Stimulated activated CD8-positive, alpha-beta memory T cell treated with anti-CD3 and anti-CD28 coated beads, Interleukin-4, amount 100 ng/mL, for 4 hours (primary cell): ENCODE data around the gene RANGAP1.
A peak's percentile ranks its signal among the peaks of the same experiment; 100 is the strongest.

Experiments
- DNase-seq, 2 donors: peaks; one replicate each; pipeline ENCODE4 v3.0.0-alpha.2; 2020; ENCODE audit warnings: low read depth in 2 of 2, low spot score in 1 of 2

Gene RANGAP1, protein sequence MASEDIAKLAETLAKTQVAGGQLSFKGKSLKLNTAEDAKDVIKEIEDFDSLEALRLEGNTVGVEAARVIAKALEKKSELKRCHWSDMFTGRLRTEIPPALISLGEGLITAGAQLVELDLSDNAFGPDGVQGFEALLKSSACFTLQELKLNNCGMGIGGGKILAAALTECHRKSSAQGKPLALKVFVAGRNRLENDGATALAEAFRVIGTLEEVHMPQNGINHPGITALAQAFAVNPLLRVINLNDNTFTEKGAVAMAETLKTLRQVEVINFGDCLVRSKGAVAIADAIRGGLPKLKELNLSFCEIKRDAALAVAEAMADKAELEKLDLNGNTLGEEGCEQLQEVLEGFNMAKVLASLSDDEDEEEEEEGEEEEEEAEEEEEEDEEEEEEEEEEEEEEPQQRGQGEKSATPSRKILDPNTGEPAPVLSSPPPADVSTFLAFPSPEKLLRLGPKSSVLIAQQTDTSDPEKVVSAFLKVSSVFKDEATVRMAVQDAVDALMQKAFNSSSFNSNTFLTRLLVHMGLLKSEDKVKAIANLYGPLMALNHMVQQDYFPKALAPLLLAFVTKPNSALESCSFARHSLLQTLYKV

DNA sequence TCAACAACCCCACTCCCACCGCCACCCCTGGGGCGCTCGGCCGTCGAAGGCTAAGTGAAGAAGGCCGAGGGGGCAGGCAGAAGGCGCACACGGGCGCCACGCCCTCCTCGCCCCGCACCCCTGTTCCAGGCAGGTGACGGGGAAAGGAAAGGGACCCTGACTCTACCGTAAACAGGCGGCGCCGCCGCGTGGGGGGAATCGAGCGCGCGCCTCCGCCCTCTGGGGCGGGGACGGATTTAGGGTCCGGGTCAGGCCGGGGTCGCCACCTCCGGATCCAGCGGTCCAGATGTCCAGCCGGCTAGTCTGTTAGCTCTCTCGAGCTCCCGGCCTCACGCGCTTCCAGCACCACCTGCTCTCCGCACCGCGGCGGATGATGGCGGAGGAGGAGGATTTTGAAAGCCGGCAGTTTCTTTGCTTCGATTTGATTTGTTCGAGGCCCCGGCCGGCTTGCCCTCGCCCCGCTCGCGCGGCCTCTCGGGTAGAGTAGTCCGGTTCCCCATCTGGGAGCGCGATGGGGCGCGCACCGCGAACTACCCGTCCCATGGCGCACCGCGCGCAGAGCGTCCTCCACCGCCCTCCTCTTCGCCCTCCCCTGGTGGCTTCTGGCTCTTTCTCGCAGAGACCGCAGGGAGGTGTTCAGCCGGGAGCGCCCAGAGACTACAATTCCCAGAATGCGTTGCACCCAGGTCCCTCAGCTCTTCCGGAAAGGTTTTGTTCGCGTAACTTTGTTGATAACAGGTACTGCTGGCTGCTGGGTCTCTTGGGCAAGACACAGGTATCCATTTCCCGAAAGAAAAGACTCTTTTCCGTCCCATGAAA, at the start of gene RANGAP1:
TSS of gene RANGAP1 (minus strand) at position 368 of the 819 bp plus-strand sequence. CDS start 5,143 bp downstream, outside the sequence.
- peak; percentile 93 to 98 for DNase-seq

DNA sequence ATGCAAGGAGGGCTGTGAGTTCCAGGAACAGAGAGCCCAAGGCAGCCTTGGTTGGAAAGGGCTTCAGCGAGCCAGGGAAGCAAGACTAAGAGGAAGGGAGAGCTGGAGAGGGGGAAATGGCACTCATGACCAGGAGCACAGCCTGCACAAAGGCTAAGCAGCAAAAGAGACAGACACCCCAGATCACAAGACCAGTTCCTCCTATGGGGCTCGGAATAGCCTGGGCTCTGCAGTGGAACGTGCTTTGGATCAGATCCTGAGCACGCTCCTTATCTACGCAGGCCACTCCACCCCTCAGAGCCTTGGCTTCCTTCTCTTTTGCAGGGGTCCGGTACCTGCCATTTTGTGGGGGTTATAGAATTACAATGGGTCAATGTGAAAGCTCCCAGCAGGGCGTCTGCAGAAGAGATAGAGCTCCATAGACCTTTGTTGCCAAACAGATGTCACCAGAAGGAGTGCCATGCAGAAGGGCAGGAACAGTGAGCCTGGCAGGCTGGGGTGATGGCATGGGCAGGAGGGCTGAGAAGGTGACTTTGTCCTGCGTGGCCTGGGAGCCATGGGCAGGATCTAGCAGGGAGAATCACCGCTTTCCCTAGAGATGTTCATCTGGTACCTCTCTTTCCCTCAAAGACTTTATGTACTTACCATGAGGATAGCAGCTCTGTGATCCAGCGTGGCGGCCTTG, 49.1 kb upstream of the RANGAP1 start:
- DNase-seq: no peak

DNA sequence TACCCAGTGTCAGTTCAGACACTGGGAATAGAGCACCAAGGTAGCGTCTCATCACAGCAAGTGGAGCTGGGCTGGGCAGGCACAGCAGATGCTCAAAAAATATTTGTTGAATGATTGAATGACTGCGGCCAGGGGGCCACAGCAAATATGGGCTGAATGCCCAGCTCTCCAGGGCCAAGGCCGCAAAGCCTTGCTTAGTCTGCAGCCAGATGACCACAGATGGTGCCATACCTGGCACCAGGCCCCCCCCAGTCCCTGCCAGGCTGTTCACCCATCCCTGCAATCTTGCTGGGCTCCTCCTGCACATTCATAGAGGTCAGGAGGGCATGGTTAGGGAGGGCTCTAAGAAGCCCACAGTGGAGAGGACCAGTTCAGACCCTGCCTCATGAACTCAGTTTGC, 48.2 kb upstream of the RANGAP1 start:
- no peak for DNase-seq

DNA sequence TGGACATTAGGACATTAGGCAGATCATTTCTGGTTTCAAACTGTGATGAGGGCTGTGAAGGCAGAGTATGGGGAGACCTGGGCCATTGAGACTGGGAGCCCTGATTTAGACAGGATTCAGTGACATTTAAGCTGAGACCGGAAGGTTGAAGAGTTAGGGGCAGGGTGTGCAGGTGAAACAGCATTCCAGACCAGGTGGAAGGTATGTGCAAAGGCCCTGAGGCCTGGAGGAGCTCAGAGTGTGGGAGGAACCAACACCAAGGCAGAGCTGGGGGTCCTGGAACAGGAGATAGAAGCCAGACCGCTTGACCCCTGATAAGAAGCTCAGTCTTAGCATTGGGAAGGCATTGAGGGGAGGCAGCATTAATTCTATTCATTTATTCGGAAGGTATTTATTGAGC, 47.8 kb upstream of the RANGAP1 start:
- no peak for DNase-seq

DNA sequence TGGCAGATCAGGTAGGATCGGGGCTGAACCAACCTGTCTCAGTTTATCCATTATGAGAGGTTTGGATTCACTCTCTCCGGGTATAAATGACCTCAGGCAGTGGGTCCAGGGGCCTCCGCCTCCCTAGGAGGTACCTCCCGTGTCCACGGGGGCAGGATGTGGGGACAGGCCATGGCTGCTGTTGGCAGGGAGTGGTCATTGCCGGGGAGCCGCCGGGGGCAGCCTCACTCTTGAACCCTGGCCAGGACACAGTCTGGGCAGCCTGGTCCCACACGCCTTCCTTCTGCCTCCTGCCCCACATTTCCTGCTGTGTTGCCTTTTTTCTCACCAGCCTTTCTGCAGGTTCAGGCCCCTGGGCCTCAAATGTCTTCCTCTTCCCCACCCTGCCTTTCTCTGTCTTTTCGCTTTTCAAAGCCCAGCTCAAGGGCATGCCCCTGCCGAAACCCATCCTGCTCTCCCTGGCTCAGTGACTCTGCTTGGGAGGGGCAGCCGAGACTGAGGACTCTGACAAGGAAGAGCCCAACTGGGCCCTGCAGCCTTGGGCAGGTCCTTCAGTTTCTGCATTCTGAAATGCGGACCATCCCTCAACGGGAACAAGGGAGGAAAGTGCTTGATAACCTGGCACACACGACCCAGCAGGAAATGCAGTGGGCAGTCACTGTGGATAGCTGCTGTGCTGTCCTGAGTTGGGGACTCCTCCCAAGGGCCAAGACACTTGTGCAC, 46.4 kb upstream of the RANGAP1 start:
- no peak for DNase-seq

DNA sequence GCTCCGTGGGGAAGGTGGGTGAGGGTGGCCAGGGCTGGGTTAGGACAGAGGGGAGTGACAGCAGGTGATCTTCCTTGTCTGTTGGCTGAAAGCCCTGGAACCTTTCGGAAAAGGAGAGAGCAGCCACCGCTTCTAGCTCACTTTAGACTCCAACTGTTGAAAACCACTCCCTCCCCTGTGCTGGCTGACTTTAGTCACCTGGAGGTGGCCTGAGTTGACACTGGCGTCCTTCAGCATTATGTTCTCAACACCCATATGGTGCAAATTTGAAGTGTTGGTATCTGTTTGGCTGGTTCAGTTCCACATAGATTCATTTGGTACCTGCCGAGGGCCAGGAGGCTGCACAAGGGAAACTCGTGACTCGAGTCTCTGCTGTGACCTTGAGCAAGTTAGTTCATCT, 44.2 kb upstream of the RANGAP1 start:
- no peak for DNase-seq

- no peak for DNase-seq
Observed at GRCh38 chr22:41327124-41327523, 41.1 kb upstream of the RANGAP1 start.

DNA sequence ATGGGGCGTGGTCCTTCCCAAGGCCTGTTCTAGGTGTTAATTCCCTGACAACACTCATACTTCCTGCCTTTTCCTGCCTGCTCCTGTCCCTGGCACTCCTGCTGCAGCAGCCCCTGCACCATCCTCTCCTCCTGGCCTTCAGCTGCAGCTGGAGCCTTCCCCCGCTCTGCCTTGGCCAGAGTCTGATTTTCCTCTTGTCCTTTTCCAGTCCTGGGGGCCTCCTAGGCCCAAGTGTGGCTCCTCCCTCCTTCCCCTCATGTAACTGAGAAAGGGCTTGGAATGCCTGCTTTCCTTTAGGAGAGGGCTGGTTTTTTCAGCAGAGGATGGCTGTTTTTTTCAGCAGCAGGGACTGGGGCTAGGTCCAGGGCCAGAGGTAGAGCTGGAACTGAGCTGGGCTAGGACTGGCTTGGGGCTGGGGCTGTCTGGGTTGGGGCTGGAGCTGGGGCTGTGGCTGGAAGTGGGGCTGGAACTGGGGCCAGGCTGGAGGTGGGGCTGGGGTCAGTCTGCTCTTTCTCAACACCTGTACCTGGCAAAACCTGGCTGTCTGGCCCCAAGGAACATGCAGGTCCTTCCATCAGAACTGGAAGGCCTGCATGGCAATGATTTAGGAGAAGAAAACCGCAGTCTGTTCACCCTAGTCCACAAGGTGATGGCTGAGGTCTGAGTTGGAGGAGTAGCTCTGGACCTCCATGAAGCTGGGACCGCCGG, 39.0 kb upstream of the RANGAP1 start:
- no peak for DNase-seq

DNA sequence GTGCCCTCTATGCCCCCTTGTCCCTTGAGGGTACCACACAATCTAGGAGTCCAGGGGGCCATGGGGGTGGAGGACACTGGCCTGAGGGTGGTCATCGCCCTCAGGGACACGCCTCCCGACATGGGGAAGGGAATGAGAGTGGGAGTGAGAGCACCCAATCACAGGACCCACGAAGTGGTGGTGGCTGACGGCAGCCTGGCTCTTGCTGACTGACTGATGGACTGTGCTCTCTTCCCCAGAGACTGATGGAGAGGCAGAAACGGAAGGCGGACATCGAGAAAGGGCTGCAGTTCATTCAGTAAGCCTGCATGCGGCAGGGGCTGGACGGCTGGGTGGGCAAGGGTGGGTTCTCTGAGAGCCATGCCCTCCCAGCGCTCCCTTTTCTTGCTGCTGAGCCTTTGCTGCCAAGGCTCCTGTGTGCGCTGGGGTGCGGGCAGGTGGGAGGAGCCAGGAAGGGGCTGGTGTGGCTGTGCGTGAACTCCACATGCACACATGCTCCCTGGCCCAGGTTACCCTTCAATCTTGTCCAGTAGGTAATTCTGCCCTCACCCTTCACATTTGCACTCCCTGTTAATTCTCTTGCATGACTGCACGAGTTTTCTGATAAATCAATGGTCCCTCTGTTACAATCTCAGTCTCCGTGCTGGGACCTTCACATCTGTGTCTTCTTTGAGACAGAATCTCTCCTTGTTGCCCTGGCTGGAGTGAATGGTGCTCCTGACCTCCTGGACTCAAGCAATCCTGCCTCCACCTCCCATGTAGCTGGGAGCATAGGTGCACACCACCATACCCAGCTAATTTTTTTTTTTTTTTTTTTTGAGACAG, 34.6 kb upstream of the RANGAP1 start:
- DNase-seq: no peak

DNA sequence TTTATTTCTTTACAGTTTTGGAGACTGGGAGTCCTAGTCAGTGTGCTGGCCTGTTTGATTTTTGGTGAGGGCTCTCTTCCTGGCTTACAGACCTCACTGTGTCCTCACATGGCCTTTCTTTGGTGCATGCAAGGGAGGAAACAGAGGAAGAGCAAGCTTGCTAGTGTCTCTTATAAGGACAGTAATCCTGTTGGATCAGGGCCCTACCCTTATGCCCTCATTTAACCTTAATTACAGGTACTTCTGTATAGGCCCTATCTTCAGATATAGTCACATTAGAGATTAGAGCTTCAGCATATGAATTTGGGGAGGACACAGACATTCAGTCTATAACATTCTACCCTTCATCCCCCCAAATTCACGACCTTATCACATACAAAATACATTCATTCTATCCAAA, 29.6 kb upstream of the RANGAP1 start:
- DNase-seq: no peak

DNA sequence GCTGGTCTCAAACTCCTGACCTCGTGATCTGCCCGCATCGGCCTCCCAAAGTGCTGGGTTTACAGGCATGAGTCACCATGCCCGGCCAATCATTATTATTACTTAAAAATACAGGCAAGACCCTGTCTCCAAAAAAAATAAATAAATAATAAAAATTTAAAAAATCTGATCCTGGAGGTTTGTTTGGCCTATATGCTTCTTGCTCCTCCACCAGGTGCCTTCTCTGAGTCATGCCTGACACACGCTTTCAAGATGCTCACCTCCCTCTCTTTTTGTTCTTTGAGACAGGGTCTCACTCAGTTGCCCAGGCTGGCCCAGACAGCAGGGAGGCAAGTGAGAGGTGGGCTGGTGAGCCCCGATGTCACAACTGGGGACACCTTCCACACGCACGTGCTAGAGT, 28.8 kb upstream of the RANGAP1 start:
- no peak for DNase-seq

GRCh38 chr22:41311487-41311886, 25.5 kb upstream of the RANGAP1 start:
- no peak for DNase-seq

DNA sequence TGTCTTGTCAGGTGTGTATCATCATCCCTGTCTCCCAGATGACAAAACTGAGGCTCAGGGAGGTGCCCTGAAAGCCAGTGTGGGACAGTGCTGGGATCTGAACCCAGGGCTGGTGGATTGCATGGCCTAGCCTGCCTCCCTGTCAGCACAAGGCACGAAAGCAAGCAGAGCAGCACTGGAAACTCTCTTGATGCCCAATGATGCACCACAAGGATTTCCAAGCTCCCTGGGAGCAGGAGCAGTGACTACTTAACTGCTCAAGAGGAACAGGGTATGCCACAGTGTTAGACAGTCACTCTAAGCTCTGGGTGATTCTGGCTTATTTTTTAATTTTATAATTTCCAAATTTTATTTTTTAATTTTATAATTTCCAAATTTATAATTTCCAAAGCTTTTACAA, 24.3 kb upstream of the RANGAP1 start:
- no peak for DNase-seq

DNA sequence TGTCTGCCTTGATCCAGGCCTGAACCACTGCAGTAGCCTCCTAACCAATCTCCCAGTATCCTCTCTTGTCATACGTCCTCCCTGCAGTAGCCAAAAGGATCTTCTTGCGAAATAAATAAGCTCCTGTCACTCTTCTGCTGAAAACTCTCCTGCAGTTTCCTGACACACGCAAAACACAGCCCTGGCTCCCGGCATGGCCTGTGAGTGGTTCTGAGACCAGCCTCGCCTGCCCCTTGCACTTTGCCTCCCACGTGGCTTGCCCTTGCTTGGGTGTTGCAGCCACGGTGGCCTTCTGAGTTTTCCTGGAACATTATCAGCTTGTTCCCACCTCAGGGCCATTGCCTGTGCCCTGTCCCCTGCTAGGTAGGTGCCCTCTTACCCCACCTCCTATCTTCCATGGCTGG, 22.6 kb upstream of the RANGAP1 start:
- no peak for DNase-seq

- DNase-seq: no peak
Observed at GRCh38 chr22:41308054-41308453, 22.1 kb upstream of the RANGAP1 start.

DNA sequence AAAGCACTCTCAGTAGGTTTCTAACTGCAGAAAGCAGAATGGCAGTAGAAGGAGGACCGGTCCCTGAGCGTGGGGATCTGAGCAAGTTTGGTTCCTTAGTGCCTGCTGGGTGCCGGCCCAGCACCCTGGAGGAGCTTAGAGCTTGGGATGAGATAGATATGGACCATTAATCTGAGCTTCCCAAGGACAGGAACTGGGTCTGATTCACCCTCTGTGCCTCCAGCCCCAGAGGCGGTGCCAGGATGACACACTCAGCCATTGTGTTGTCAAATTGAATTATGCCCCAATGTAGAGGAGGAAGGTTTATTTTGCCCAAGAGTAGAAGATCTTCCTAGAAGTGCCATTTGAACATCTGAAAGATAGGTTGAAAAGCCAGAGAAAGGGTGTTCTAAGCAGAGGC, 19.7 kb upstream of the RANGAP1 start:
- DNase-seq: no peak

GRCh38 chr22:41302811-41303210, 16.8 kb upstream of the RANGAP1 start:
- DNase-seq: no peak

- no peak for DNase-seq
Observed at GRCh38 chr22:41302021-41302767, 16.2 kb upstream of the RANGAP1 start.
